Neural progenitor cell (in vitro differentiated cells): ENCODE results near the gene PGC.

Experiments used
- EZH2 ChIP-seq: fragments of 200-600 bp; sonication (generic); IDR thresholded peaks from 2 replicates; pipeline ENCODE4 v1.6.1; 2017; ENCODE audit warnings: antibody characterized with exemption, mild to moderate bottlenecking, moderate library complexity
- EZH2phosphoT487 ChIP-seq: fragments of 200-600 bp; sonication (generic); IDR thresholded peaks from 2 replicates; pipeline ENCODE4 v1.6.1; 2017; ENCODE audit warnings: antibody characterized with exemption
- TF ChIP-seq, protein P1 (sequence below): fragments of 200-600 bp; sonication (generic); IDR thresholded peaks from 2 replicates; pipeline ENCODE4 v1.5.1; 2017; ENCODE audit warnings: antibody characterized with exemption, mild to moderate bottlenecking

- TF ChIP-seq, protein P1, sequence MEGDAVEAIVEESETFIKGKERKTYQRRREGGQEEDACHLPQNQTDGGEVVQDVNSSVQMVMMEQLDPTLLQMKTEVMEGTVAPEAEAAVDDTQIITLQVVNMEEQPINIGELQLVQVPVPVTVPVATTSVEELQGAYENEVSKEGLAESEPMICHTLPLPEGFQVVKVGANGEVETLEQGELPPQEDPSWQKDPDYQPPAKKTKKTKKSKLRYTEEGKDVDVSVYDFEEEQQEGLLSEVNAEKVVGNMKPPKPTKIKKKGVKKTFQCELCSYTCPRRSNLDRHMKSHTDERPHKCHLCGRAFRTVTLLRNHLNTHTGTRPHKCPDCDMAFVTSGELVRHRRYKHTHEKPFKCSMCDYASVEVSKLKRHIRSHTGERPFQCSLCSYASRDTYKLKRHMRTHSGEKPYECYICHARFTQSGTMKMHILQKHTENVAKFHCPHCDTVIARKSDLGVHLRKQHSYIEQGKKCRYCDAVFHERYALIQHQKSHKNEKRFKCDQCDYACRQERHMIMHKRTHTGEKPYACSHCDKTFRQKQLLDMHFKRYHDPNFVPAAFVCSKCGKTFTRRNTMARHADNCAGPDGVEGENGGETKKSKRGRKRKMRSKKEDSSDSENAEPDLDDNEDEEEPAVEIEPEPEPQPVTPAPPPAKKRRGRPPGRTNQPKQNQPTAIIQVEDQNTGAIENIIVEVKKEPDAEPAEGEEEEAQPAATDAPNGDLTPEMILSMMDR = no peak
- TF ChIP-seq EZH2 (no peak), EZH2phosphoT487 (no peak)
Measured at GRCh38 chr6:41724228-41724580, 23.0 kb downstream of the PGC start.
